ENCODE data around the gene CASP6.
"Not testable (repeated sequence)": the region's sequence is repeated elsewhere in the genome, so short reads cannot be mapped to it uniquely, and the experiment has no call there.

The CASP6 gene

DNA sequence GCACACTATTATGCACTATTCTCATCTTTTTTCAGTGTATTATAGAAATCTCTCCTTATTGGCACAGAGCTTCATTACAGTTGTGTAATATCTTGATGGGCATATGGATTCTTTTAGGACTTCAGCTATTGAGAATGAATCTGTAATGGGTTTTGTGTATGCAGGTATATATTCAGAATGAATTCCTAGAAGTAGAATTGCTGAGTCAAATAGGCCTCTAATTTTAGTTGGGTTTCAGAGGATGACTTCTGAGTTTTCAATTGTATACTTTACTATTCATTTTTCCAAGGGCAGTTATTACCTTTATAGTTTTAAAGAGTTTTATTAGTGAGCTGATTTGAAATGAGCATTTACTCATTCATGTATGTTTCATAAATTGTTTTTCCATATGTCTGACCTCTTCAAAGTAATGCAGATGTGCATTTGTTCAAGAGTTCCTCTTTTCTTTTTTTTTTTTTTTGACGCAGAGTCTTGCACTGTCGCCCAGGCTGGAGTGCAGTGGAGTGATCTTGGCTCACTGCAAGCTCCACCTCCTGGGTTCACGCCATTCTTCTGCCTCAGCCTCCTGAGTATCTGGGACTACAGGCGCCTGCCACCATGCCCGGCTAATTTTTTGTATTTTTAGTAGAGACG lies 19.5 kb downstream of the CASP6 start:
- no peak for DNase-seq
- H3K79me2 ChIP-seq (ENCODE audit: control insufficient read depth, insufficient read depth, low read length): no peaks in the 10 kb centered on the region
- no peak overlapping the region for H3K56ac ChIP-seq (ENCODE audit: low read length)
- no peaks in the 10 kb centered on the region for H3K36me3 ChIP-seq (ENCODE audit: control insufficient read depth, insufficient read depth, low read length)
- H3K18ac ChIP-seq (ENCODE audit: low read length): no peak overlapping the region
- H3K9ac ChIP-seq (ENCODE audit: low read length): no peak overlapping the region
- H2BK15ac ChIP-seq (replicated peaks; ENCODE audit: low read depth): no peak overlapping the region
- H2AK5ac ChIP-seq (ENCODE audit: low read length): no peak overlapping the region
- no peaks in the 10 kb centered on the region for H3K79me1 ChIP-seq (ENCODE audit: low read length)
- no CpG with 5 or more reads among the region's 6 CpGs for WGBS (ENCODE audit: extremely low coverage, insufficient coverage, low lambda C conversion rate)
- no peak overlapping the region for H3K4me2 ChIP-seq (ENCODE audit: low read length)
- H2BK5ac ChIP-seq (ENCODE audit: low read length): no peak overlapping the region
- H4K8ac ChIP-seq (ENCODE audit: low read depth, low read length): no peak overlapping the region
- H3K23ac ChIP-seq (ENCODE audit: low read length): no peak overlapping the region
- no peaks in the 10 kb centered on the region for H3K27me3 ChIP-seq (ENCODE audit: insufficient read depth, low read length, poor library complexity)
- no peak overlapping the region for H2BK120ac ChIP-seq (ENCODE audit: low read depth, low read length)
- peaks cover 2% of the 10 kb centered on the region for H3K4me1 ChIP-seq (ENCODE audit: control insufficient read depth, low read depth, low read length)
- no peak overlapping the region for H3K4me3 ChIP-seq (ENCODE audit: low read length)
- H3K4ac ChIP-seq (ENCODE audit: low read depth, low read length): no peak overlapping the region
- no peak overlapping the region for H4K5ac ChIP-seq (ENCODE audit: low read length)
- no peak overlapping the region for H3K27ac ChIP-seq (ENCODE audit: low read depth, low read length)

GRCh38 chr4:109682875-109683274 lies 20.4 kb downstream of the CASP6 start:
- H2AK5ac ChIP-seq (ENCODE audit: low read length): no peak overlapping the region
- no peak for DNase-seq
- no CpG with 5 or more reads among the region's 2 CpGs for WGBS (ENCODE audit: extremely low coverage, insufficient coverage, low lambda C conversion rate)

GRCh38 chr4:109678925-109679324 lies 24.3 kb downstream of the CASP6 start:
- H3K79me1 ChIP-seq (ENCODE audit: low read length); H3K27ac ChIP-seq (ENCODE audit: low read depth, low read length); H4K8ac ChIP-seq (ENCODE audit: low read depth, low read length); H2AK5ac ChIP-seq (ENCODE audit: low read length); H3K56ac ChIP-seq (ENCODE audit: low read length); H3K23ac ChIP-seq (ENCODE audit: low read length); H2BK120ac ChIP-seq (ENCODE audit: low read depth, low read length); H3K27me3 ChIP-seq (ENCODE audit: insufficient read depth, low read length, poor library complexity); H2BK15ac ChIP-seq (replicated peaks; ENCODE audit: low read depth); H3K4me2 ChIP-seq (ENCODE audit: low read length); H3K79me2 ChIP-seq (ENCODE audit: control insufficient read depth, insufficient read depth, low read length); H3K36me3 ChIP-seq (ENCODE audit: control insufficient read depth, insufficient read depth, low read length); H3K9ac ChIP-seq (ENCODE audit: low read length); H4K5ac ChIP-seq (ENCODE audit: low read length); H3K4me3 ChIP-seq (ENCODE audit: low read length); H3K4ac ChIP-seq (ENCODE audit: low read depth, low read length); H3K18ac ChIP-seq (ENCODE audit: low read length); H3K4me1 ChIP-seq (ENCODE audit: control insufficient read depth, low read depth, low read length); DNase-seq; H2BK5ac ChIP-seq (ENCODE audit: low read length): not testable (repeated sequence)
- no CpG with 5 or more reads among the region's 14 CpGs for WGBS (ENCODE audit: extremely low coverage, insufficient coverage, low lambda C conversion rate)

More at GRCh38 chr4:109682875-109683274, 20.4 kb downstream of the CASP6 start:
- H3K23ac ChIP-seq (ENCODE audit: low read length): no peak overlapping the region
- no peaks in the 10 kb centered on the region for H3K36me3 ChIP-seq (ENCODE audit: control insufficient read depth, insufficient read depth, low read length)
- H3K27ac ChIP-seq (ENCODE audit: low read depth, low read length): no peak overlapping the region
- H2BK15ac ChIP-seq (replicated peaks; ENCODE audit: low read depth): no peak overlapping the region
- no peak overlapping the region for H3K4me2 ChIP-seq (ENCODE audit: low read length)
- H3K18ac ChIP-seq (ENCODE audit: low read length): no peak overlapping the region
- no peak overlapping the region for H3K4me3 ChIP-seq (ENCODE audit: low read length)
- H4K5ac ChIP-seq (ENCODE audit: low read length): no peak overlapping the region
- no peak overlapping the region for H2BK5ac ChIP-seq (ENCODE audit: low read length)
- H3K9ac ChIP-seq (ENCODE audit: low read length): no peak overlapping the region
- no peak overlapping the region for H3K56ac ChIP-seq (ENCODE audit: low read length)
- no peak overlapping the region for H4K8ac ChIP-seq (ENCODE audit: low read depth, low read length)
- no peaks in the 10 kb centered on the region for H3K27me3 ChIP-seq (ENCODE audit: insufficient read depth, low read length, poor library complexity)
- H3K79me1 ChIP-seq (ENCODE audit: low read length): no peaks in the 10 kb centered on the region
- H3K4me1 ChIP-seq (ENCODE audit: control insufficient read depth, low read depth, low read length): peaks cover 2% of the 10 kb centered on the region
- H3K4ac ChIP-seq (ENCODE audit: low read depth, low read length): no peak overlapping the region
- no peaks in the 10 kb centered on the region for H3K79me2 ChIP-seq (ENCODE audit: control insufficient read depth, insufficient read depth, low read length)
- no peak overlapping the region for H2BK120ac ChIP-seq (ENCODE audit: low read depth, low read length)

- WGBS (ENCODE audit: extremely low coverage, insufficient coverage, low lambda C conversion rate): no CpG with 5 or more reads among the region's 28 CpGs
Measured at GRCh38 chr4:109678472-109678871, 24.8 kb downstream of the CASP6 start.

DNA sequence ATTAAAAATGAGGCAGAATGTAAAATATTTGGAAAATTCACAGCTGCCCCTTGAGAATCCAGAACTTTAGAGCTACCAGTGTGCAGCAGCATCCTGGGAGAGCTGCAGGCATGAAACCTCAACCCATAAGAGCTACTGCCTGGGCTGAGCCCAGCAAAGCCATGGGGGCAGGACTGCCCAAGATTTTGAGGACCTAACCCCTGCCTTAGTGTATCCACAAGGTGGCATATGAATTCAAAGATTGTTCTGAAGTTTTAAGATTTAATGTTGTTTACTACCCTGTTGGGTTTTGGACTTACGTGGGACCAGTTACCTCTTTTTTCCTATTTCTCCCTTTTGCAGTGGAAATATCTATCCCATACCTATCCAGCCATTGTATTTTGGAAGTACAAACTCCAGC lies 26.4 kb downstream of the CASP6 start:
- no peak for DNase-seq
- Histone ChIP-seq H4K8ac (ENCODE audit: low read depth, low read length) (no peak overlapping the region), H3K27ac (ENCODE audit: low read depth, low read length) (no peak overlapping the region), H2BK5ac (ENCODE audit: low read length) (no peak overlapping the region), H3K4me3 (ENCODE audit: low read length) (no peak overlapping the region), H3K23ac (ENCODE audit: low read length) (no peak overlapping the region), H3K4ac (ENCODE audit: low read depth, low read length) (no peak overlapping the region), H3K4me2 (ENCODE audit: low read length) (no peak overlapping the region), H2BK120ac (ENCODE audit: low read depth, low read length) (no peak overlapping the region), H3K36me3 (ENCODE audit: control insufficient read depth, insufficient read depth, low read length) (no peaks in the 10 kb centered on the region), H2BK15ac (replicated peaks; ENCODE audit: low read depth) (no peak overlapping the region), H4K5ac (ENCODE audit: low read length) (no peak overlapping the region), H3K79me2 (ENCODE audit: control insufficient read depth, insufficient read depth, low read length) (no peaks in the 10 kb centered on the region), H3K4me1 (ENCODE audit: control insufficient read depth, low read depth, low read length) (no peaks in the 10 kb centered on the region), H2AK5ac (ENCODE audit: low read length) (no peak overlapping the region), H3K79me1 (ENCODE audit: low read length) (no peaks in the 10 kb centered on the region), H3K56ac (ENCODE audit: low read length) (no peak overlapping the region), H3K9ac (ENCODE audit: low read length) (no peak overlapping the region), H3K18ac (ENCODE audit: low read length) (no peak overlapping the region), H3K27me3 (ENCODE audit: insufficient read depth, low read length, poor library complexity) (no peaks in the 10 kb centered on the region)
- WGBS (ENCODE audit: extremely low coverage, insufficient coverage, low lambda C conversion rate): no CpG with 5 or more reads among the region's 1 CpG

More at GRCh38 chr4:109678472-109678871, 24.8 kb downstream of the CASP6 start:
- not testable (repeated sequence) for H3K23ac ChIP-seq (ENCODE audit: low read length); H3K4me1 ChIP-seq (ENCODE audit: control insufficient read depth, low read depth, low read length); H2BK5ac ChIP-seq (ENCODE audit: low read length); DNase-seq; H3K18ac ChIP-seq (ENCODE audit: low read length); H4K8ac ChIP-seq (ENCODE audit: low read depth, low read length); H2AK5ac ChIP-seq (ENCODE audit: low read length); H3K4me3 ChIP-seq (ENCODE audit: low read length); H2BK15ac ChIP-seq (replicated peaks; ENCODE audit: low read depth); H3K27me3 ChIP-seq (ENCODE audit: insufficient read depth, low read length, poor library complexity); H3K4me2 ChIP-seq (ENCODE audit: low read length); H3K27ac ChIP-seq (ENCODE audit: low read depth, low read length); H3K56ac ChIP-seq (ENCODE audit: low read length); H3K36me3 ChIP-seq (ENCODE audit: control insufficient read depth, insufficient read depth, low read length); H3K79me2 ChIP-seq (ENCODE audit: control insufficient read depth, insufficient read depth, low read length); H4K5ac ChIP-seq (ENCODE audit: low read length); H2BK120ac ChIP-seq (ENCODE audit: low read depth, low read length); H3K4ac ChIP-seq (ENCODE audit: low read depth, low read length); H3K79me1 ChIP-seq (ENCODE audit: low read length); H3K9ac ChIP-seq (ENCODE audit: low read length)

DNA sequence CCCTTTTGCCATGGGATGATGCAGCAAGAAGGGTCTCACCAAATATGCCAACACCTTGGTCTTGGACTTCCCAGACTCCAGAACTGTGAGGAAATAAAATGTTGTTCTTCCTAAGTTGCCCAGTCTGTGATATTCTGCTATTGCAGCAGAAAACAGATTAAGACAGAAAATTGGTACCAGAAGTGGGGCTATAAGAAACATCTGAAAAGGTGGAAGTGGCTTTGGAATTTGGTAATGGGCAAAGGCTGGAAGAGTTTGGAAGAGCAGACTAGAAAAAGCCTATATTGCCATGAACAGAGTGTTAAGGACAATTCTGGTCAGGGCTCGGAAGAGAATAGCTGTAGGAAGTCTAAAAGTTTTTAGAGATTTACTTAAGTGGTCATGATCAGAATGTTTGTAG lies 27.4 kb downstream of the CASP6 start:
- WGBS (ENCODE audit: extremely low coverage, insufficient coverage, low lambda C conversion rate): no CpG with 5 or more reads among the region's 1 CpG
- H3K4me3 ChIP-seq (ENCODE audit: low read length): no peak overlapping the region
- no peak overlapping the region for H2AK5ac ChIP-seq (ENCODE audit: low read length)

More for the DNA sequence above, 27.4 kb downstream of the CASP6 start:
- Histone ChIP-seq H3K27me3 (ENCODE audit: insufficient read depth, low read length, poor library complexity) (no peaks in the 10 kb centered on the region), H3K79me1 (ENCODE audit: low read length) (no peaks in the 10 kb centered on the region), H3K27ac (ENCODE audit: low read depth, low read length) (no peak overlapping the region), H3K4me2 (ENCODE audit: low read length) (no peak overlapping the region), H3K36me3 (ENCODE audit: control insufficient read depth, insufficient read depth, low read length) (no peaks in the 10 kb centered on the region), H4K5ac (ENCODE audit: low read length) (no peak overlapping the region), H2BK5ac (ENCODE audit: low read length) (no peak overlapping the region), H3K56ac (ENCODE audit: low read length) (no peak overlapping the region), H3K9ac (ENCODE audit: low read length) (no peak overlapping the region), H3K79me2 (ENCODE audit: control insufficient read depth, insufficient read depth, low read length) (no peaks in the 10 kb centered on the region), H3K18ac (ENCODE audit: low read length) (no peak overlapping the region), H2BK15ac (replicated peaks; ENCODE audit: low read depth) (no peak overlapping the region), H2BK120ac (ENCODE audit: low read depth, low read length) (no peak overlapping the region), H3K4me1 (ENCODE audit: control insufficient read depth, low read depth, low read length) (no peaks in the 10 kb centered on the region), H3K4ac (ENCODE audit: low read depth, low read length) (no peak overlapping the region), H4K8ac (ENCODE audit: low read depth, low read length) (no peak overlapping the region), H3K23ac (ENCODE audit: low read length) (no peak overlapping the region)
- DNase-seq: no peak

Data from mesendoderm (in vitro differentiated cells).